HepG2 (cell line): ENCODE results near the gene FMNL1. TPM values are rescaled to one million over a fixed set of nuclear protein-coding genes. Genes with fewer than 3 reads are reported as not detected.

Experiments used
- ATAC-seq: fragments of 200-7000 bp; cut with Tn5 transposase; 3 replicates; pipeline ENCODE4 v1.9.1; 2020; ENCODE audit warnings: mild to moderate bottlenecking, moderate library complexity
- BruUV-seq: library from RNA; stranded (reverse); fragments of 400-500 nt; replicated peaks from 2 replicates; lab custom pipeline; 2021; lab: Mats Ljungman, UMichigan
- CTCF ChIA-PET: fragments of 300-600 bp; formaldehyde crosslinking; extraction: SDS; loops from one replicate; lab custom pipeline; 2021; ENCODE audit warnings: low total read pairs, inconsistent platforms, low intra/inter-chr PET ratio; lab: Yijun Ruan, JAX
- POLR2A ChIA-PET: fragments of 350-600 bp; sonication (Branson Sonifier 250); formaldehyde crosslinking; loops from one replicate; lab custom pipeline; 2020; ENCODE audit warnings: antibody characterized with exemption, inconsistent platforms; lab: Yijun Ruan, JAX
- DNase-seq: peaks from one replicate; pipeline ENCODE4 v3.0.0-alpha.2; 2015; ENCODE audit warnings: low spot score
- FAIRE-seq: peaks from 3 replicates; lab custom pipeline; 2011; peaks lifted over from hg19 to GRCh38; lab: Jason Lieb, UNC
- H2AFZ ChIP-seq: one replicate; pipeline ENCODE4 v1.6.1; 2011; ENCODE audit warnings: low read length, inconsistent platforms
- H3K27ac ChIP-seq: fragments of 300-600 bp; 3 replicates; pipeline ENCODE4 v1.8.0; 2011; ENCODE audit warnings: mixed run types, mild to moderate bottlenecking, mixed read lengths, low read length, inconsistent platforms; ENCODE audit not compliant: insufficient read depth; ENCODE audit errors: extremely low read length
- H3K27me3 ChIP-seq, 2 experiments: fragments of 200-600 bp in 1 of 2; 2 replicates in 1 of 2; 3 replicates in 1 of 2; pipeline versions ENCODE4 v1.6.0 to v1.8.0; 2011; ENCODE audit warnings: low read length in 2 of 2, mild to moderate bottlenecking in 2 of 2, moderate library complexity in 2 of 2, inconsistent platforms in 1 of 2; ENCODE audit not compliant: insufficient read depth in 2 of 2, control insufficient read depth in 1 of 2
- H3K36me3 ChIP-seq, 2 experiments: fragments of 200-600 bp in 1 of 2; replicated peaks in 1 of 2; 2 replicates in 1 of 2; 3 replicates in 1 of 2; pipeline versions ENCODE4 v1.5.1 to v1.8.0; 2011; ENCODE audit warnings: low read length in 2 of 2, inconsistent platforms in 1 of 2; ENCODE audit not compliant: insufficient read depth in 2 of 2, control insufficient read depth in 1 of 2
- H3K4me1 ChIP-seq: 2 replicates; pipeline ENCODE4 v1.5.1; 2012; ENCODE audit warnings: low read length, inconsistent platforms; ENCODE audit not compliant: insufficient read depth
- H3K4me2 ChIP-seq: 2 replicates; pipeline ENCODE4 v1.6.0; 2011; ENCODE audit warnings: low read depth, low read length, inconsistent platforms
- H3K4me3 ChIP-seq, 3 experiments: fragments of 200-600 bp in 1 of 3; sonication (generic), shearing (Covaris generic) in 1 of 3; replicated peaks in 1 of 3; 2 replicates each; pipeline ENCODE4 v1.5.1; 2011 to 2016; ENCODE audit warnings: low read length in 3 of 3, inconsistent platforms in 2 of 3, low read depth in 2 of 3, mild to moderate bottlenecking in 2 of 3, control low read depth in 1 of 3, mixed read lengths in 1 of 3; ENCODE audit not compliant: insufficient read depth in 1 of 3
- H3K79me2 ChIP-seq: one replicate; pipeline ENCODE4 v1.6.1; 2011; ENCODE audit warnings: low read length, inconsistent platforms; ENCODE audit not compliant: insufficient read depth
- H3K9ac ChIP-seq: 2 replicates; pipeline ENCODE4 v1.6.0; 2011; ENCODE audit warnings: mild to moderate bottlenecking, low read depth, low read length, inconsistent platforms; ENCODE audit not compliant: insufficient read depth
- H3K9me3 ChIP-seq: 2 replicates; pipeline ENCODE4 v1.5.1; 2012; ENCODE audit warnings: mild to moderate bottlenecking, low read length
- H4K20me1 ChIP-seq: 2 replicates; pipeline ENCODE4 v1.6.0; 2011; ENCODE audit warnings: inconsistent platforms, mild to moderate bottlenecking, low read length, moderate library complexity; ENCODE audit not compliant: insufficient read depth
- CTCF ChIP-seq: sonication (generic); formaldehyde crosslinking; IDR thresholded peaks from 2 replicates; pipeline ENCODE4 v1.5.0; 2020; ENCODE audit warnings: mild to moderate bottlenecking, missing genetic modification reagents, moderate library complexity
- HNF4A ChIP-seq: sonication (generic); formaldehyde crosslinking; IDR thresholded peaks from 2 replicates; pipeline ENCODE4 v1.4.0; 2020; ENCODE audit warnings: missing genetic modification reagents
- NFKB2 ChIP-seq: sonication (generic); formaldehyde crosslinking; IDR thresholded peaks from 2 replicates; pipeline ENCODE4 v1.4.0; 2020; ENCODE audit warnings: missing genetic modification reagents, borderline replicate concordance
- PRDM10 ChIP-seq: sonication (generic); formaldehyde crosslinking; IDR thresholded peaks from 2 replicates; pipeline ENCODE4 v1.4.0; 2020; ENCODE audit warnings: low read depth, missing genetic modification reagents
- RXRA ChIP-seq: sonication (generic); formaldehyde crosslinking; IDR thresholded peaks from 2 replicates; pipeline ENCODE4 v1.5.1; 2020; ENCODE audit warnings: missing genetic modification reagents
- ZNF207 ChIP-seq: fragments of 450-650 bp; IDR thresholded peaks from 2 replicates; pipeline ENCODE4 v1.6.1; 2016; ENCODE audit warnings: antibody characterized with exemption, borderline replicate concordance
- ZNF260 ChIP-seq: sonication (generic); formaldehyde crosslinking; IDR thresholded peaks from 2 replicates; pipeline ENCODE4 v1.4.0; 2020; ENCODE audit warnings: missing genetic modification reagents, low read depth, mild to moderate bottlenecking, borderline replicate concordance
- WGBS: methylation state at CpG from one replicate; pipeline ENCODE4 v1.1.6; 2017; ENCODE audit warnings: low lambda C conversion rate; 5-methylcytosine and 5-hydroxymethylcytosine counted together
- in situ Hi-C: cut with HindIII; loops from 2 replicates; pipeline ENCODE4 v1.10.0; 2017; ENCODE audit warnings: low pct_unique_long_range_greater_than_20kb; ENCODE audit not compliant: extremely low pct_ligation_motif_present
- intact Hi-C: fragments of 100-400 bp; cut with micrococcal nuclease; formaldehyde crosslinking; loops from one replicate; pipeline ENCODE4 v1.10.0; 2022; ENCODE audit not compliant: unreplicated experiment
- polyA plus RNA-seq, 8 experiments: library from polyadenylated mRNA; depleted of rRNA in 3 of 8; stranded (reverse) in 7 of 8; unstranded in 1 of 8; fragments of >200 nt; fragmentation: Illumina TruSeq in 4 of 8; extraction: Trizol in 4 of 8; gene quantifications; 2 replicates each; pipeline versions ENCODE4 v1.2.1 to v1.2.3, GENCODE V29; 2011 to 2016; ENCODE audit warnings: low read depth in 4 of 8, missing spikeins in 1 of 8, mixed read lengths in 1 of 8; ENCODE audit not compliant: insufficient read depth in 1 of 8
- total RNA-seq, 5 experiments: library from RNA; depleted of rRNA; stranded (reverse); fragments of >200 nt; fragmentation: Illumina TruSeq; extraction: Trizol; gene quantifications; 2 replicates each; pipeline ENCODE4 v1.2.3, GENCODE V29; 2016; ENCODE audit warnings: low read depth in 1 of 5
- TF ChIP-seq, protein P1 (sequence below): sonication (generic); formaldehyde crosslinking; IDR thresholded peaks from 2 replicates; pipeline ENCODE4 v1.4.0; 2020; ENCODE audit warnings: missing genetic modification reagents, borderline replicate concordance
- TF ChIP-seq, protein P2 (sequence below): sonication (generic); formaldehyde crosslinking; IDR thresholded peaks from 2 replicates; pipeline ENCODE4 v1.4.0; 2020; ENCODE audit warnings: mild to moderate bottlenecking, missing genetic modification reagents

FMNL1 gene
- total and polyA plus RNA-seq, 2 of the 13 experiments (the other 11 are each of a cell fraction or from before 2014, with no cell fraction given): 0.53 to 0.70 TPM

- TF ChIP-seq PRDM10: no peak
- peak; percentile 83 for TF ChIP-seq CTCF (CRISPR knock-in tag)
- no peak for TF ChIP-seq ZNF260 (CRISPR knock-in tag)
- TF ChIP-seq ZNF207: no peak
Observed at GRCh38 chr17:45270828-45271418, 49.2 kb downstream of the FMNL1 start (continued).

GRCh38 chr17:45271603-45272002, 49.9 kb downstream of the FMNL1 start:
- POLR2A ChIA-PET: no interaction called here
- Histone ChIP-seq H4K20me1 (no peaks in the 10 kb centered on the region), H3K27ac (no peak overlapping the region), H3K4me1 (0 out of 2 replicates have a peak, but pooled peaks cover 9% of the 10 kb centered on the region), H3K9ac (no peak overlapping the region), H2AFZ (no peak overlapping the region), H3K27me3 (no peaks in the 10 kb centered on the region), H3K4me3 (no peak overlapping the region), H3K79me2 (no peaks in the 10 kb centered on the region), H3K4me2 (no peak overlapping the region), H3K36me3 (peaks cover 28 to 49% of the 10 kb centered on the region in 2 experiments; a peak in 4 of 5 replicates), H3K9me3 (no peaks in the 10 kb centered on the region)
- DNase-seq: no peak
- TF ChIP-seq RXRA (CRISPR knock-in tag): no peak
- TF ChIP-seq, protein P1, sequence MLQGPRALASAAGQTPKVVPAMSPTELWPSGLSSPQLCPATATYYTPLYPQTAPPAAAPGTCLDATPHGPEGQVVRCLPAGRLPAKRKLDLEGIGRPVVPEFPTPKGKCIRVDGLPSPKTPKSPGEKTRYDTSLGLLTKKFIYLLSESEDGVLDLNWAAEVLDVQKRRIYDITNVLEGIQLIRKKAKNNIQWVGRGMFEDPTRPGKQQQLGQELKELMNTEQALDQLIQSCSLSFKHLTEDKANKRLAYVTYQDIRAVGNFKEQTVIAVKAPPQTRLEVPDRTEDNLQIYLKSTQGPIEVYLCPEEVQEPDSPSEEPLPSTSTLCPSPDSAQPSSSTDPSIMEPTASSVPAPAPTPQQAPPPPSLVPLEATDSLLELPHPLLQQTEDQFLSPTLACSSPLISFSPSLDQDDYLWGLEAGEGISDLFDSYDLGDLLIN (CRISPR knock-in tag): no peak
- TF ChIP-seq HNF4A (CRISPR knock-in tag): peak; percentile 28; the same call in 1 of the 2 replicates
- TF ChIP-seq NFKB2 (CRISPR knock-in tag): no peak
- TF ChIP-seq, protein P2, sequence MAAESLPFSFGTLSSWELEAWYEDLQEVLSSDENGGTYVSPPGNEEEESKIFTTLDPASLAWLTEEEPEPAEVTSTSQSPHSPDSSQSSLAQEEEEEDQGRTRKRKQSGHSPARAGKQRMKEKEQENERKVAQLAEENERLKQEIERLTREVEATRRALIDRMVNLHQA (CRISPR knock-in tag): no peak
- 91% methylated on average over 3 of the region's 3 CpGs for whole genome bisulfite sequencing
- intact Hi-C loops: no loop called here
- in situ Hi-C loops: no loop called here
- no peak for FAIRE-seq
- no peak for ATAC-seq
- BruUV-seq: no TSS peak
- CTCF ChIA-PET: interaction anchor here (1.3 to 1.7 kb wide), 2 partner anchors 53 to 114 kb away, joined by 8 read pairs; no protein-coding TSS in a partner anchor
